K562 (cell line): ENCODE data around the gene ELP5. TPM values are rescaled to one million over a fixed set of nuclear protein-coding genes. Genes with fewer than 3 reads are reported as not detected.
A peak's percentile ranks its signal among the peaks of the same experiment; 100 is the strongest.

Source experiments
- ARID3A ChIP-seq: IDR thresholded peaks from 2 replicates; pipeline ENCODE4 v1.6.1; 2012; ENCODE audit warnings: low read depth, low read length, improper control_type of control experiment, borderline replicate concordance
- CAMTA2 ChIP-seq: fragments of 250-450 bp; sonication (Bioruptor Pico); conservative IDR thresholded peaks from 2 replicates; pipeline ENCODE4 v1.5.1; 2022
- MAZ ChIP-seq, 2 experiments: fragments of 450-650 bp in 1 of 2; sonication (generic) in 1 of 2; formaldehyde crosslinking; IDR thresholded peaks in 1 of 2; conservative IDR thresholded peaks in 1 of 2; 2 replicates each; pipeline versions ENCODE4 v1.4.0 to v1.5.0; 2020; ENCODE audit warnings: mild to moderate bottlenecking in 1 of 2, missing genetic modification reagents in 1 of 2
- MTA1 ChIP-seq: fragments of 450-650 bp; IDR thresholded peaks from 2 replicates; pipeline ENCODE4 v1.6.1; 2017; ENCODE audit warnings: borderline replicate concordance
- MTA3 ChIP-seq: fragments of 450-650 bp; formaldehyde crosslinking; IDR thresholded peaks from 2 replicates; pipeline ENCODE4 v1.6.1; 2017; ENCODE audit warnings: mild to moderate bottlenecking, borderline replicate concordance
- NCOA4 ChIP-seq: fragments of 450-650 bp; IDR thresholded peaks from 2 replicates; pipeline ENCODE4 v1.6.1; 2018; ENCODE audit warnings: mild to moderate bottlenecking; ENCODE audit not compliant: partially characterized antibody
- NONO ChIP-seq, 2 experiments: fragments of 200-400 bp in 1 of 2; fragments of 450-650 bp in 1 of 2; formaldehyde crosslinking in 1 of 2; IDR thresholded peaks; 2 replicates each; pipeline ENCODE4 v1.6.1; 2017; ENCODE audit warnings: low read depth in 2 of 2, mild to moderate bottlenecking in 2 of 2, moderate library complexity in 2 of 2, low read length in 1 of 2
- RFX5 ChIP-seq: IDR thresholded peaks from 2 replicates; pipeline ENCODE4 v1.6.1; 2011; ENCODE audit warnings: low read depth, mild to moderate bottlenecking, improper control_type of control experiment, low read length
- RREB1 ChIP-seq: fragments of 250-450 bp; sonication (Bioruptor Pico); IDR thresholded peaks from 2 replicates; pipeline ENCODE4 v1.4.0; 2020
- SPI1 ChIP-seq: IDR thresholded peaks from 2 replicates; pipeline ENCODE4 v1.6.1; 2011; ENCODE audit warnings: low read depth, low read length, control low read depth, borderline replicate concordance
- XRCC3 ChIP-seq: fragments of 450-650 bp; IDR thresholded peaks from 2 replicates; pipeline ENCODE4 v1.6.1; 2017; ENCODE audit warnings: mild to moderate bottlenecking, moderate library complexity
- ZC3H11A ChIP-seq: IDR thresholded peaks from 2 replicates; pipeline ENCODE4 v1.6.1; 2012; ENCODE audit warnings: low read depth, low read length, improper control_type of control experiment
- ZNF609 ChIP-seq: sonication (generic); formaldehyde crosslinking; IDR thresholded peaks from 2 replicates; pipeline ENCODE4 v1.8.1; 2023; ENCODE audit warnings: missing genetic modification reagents, mild to moderate bottlenecking, borderline replicate concordance
- ZNF764 ChIP-seq: fragments of 250-450 bp; sonication (Bioruptor Pico); IDR thresholded peaks from 2 replicates; pipeline ENCODE4 v1.4.0; 2020; ENCODE audit warnings: low read depth, mild to moderate bottlenecking, moderate library complexity
- polyA plus RNA-seq, 8 experiments: library from polyadenylated mRNA; depleted of rRNA in 4 of 8; stranded (reverse) in 5 of 8; unstranded in 3 of 8; fragments of >200 nt; fragmentation: Nextera tagmentation in 2 of 8; fragmentation: Illumina TruSeq in 1 of 8; extraction: Ambion mirVana in 2 of 8; extraction: Trizol in 1 of 8; gene quantifications; 2 replicates each; pipeline versions ENCODE4 v1.2.1 to v1.2.3, GENCODE V29; 2011 to 2014; ENCODE audit warnings: inconsistent platforms in 1 of 8, missing spikeins in 1 of 8
- total RNA-seq, 7 experiments: library from RNA; depleted of rRNA in 6 of 7; stranded (reverse); fragments of >200 nt in 6 of 7; fragmentation: Illumina TruSeq in 2 of 7; extraction: Trizol in 2 of 7; gene quantifications; 2 replicates each; pipeline versions ENCODE4 v1.2.1 to v1.2.3, GENCODE V29; 2011 to 2021; ENCODE audit warnings: low replicate concordance in 1 of 7

The ELP5 gene
- total and polyA plus RNA-seq, 9 of the 15 experiments (the other 6 are each of a cell fraction or from before 2014, with no cell fraction given), result 25.7 to 77.9 (median 52.9) TPM

- TF ChIP-seq ZNF609 (no peak), RFX5 (no peak), MTA3 (peak; percentile 78), SPI1 (peak; percentile 85), NCOA4 (no peak), XRCC3 (no peak), MTA1 (no peak), RREB1 (CRISPR knock-in tag) (no peak), ZNF764 (CRISPR knock-in tag) (no peak), CAMTA2 (no peak), ZC3H11A (no peak), ARID3A (no peak), MAZ (CRISPR knock-in tag; conservative IDR thresholded peaks at IDR 0.05 in 1 of 2, IDR thresholded peaks at IDR 0.05 in 1 of 2) (peak; percentile 93 to 100), NONO (IDR thresholded peaks at IDR 0.05; ENCODE audit: low read depth in 2 of 2, low read length in 1 of 2) (0 out of 4 replicates have a peak, but pooled peaks of 1 of the 2 experiments have one; percentile 64)
These were observed 12.7 kb upstream of the ELP5 start, which contains the start of gene PHF23 (continued) for GRCh38 chr17:7239091-7240027.
